Caco-2 (cell line): ENCODE measurements around the gene GRK6. TPM values are rescaled to one million over a fixed set of nuclear protein-coding genes. Genes with fewer than 3 reads are reported as not detected.

Source experiments
- BruUV-seq: library from RNA; stranded (reverse); fragments of 400-500 nt; replicated peaks from 2 replicates; lab custom pipeline; 2021; lab: Mats Ljungman, UMichigan
- CTCF ChIA-PET: fragments of 300-600 bp; sonication (Branson Sonifier 250); formaldehyde crosslinking; loops from one replicate; lab custom pipeline; 2022; ENCODE audit warnings: antibody characterized with exemption; lab: Charles Lee
- POLR2A ChIA-PET: fragments of 300-600 bp; sonication (Branson Sonifier 250); formaldehyde crosslinking; loops from one replicate; lab custom pipeline; 2022; ENCODE audit warnings: antibody characterized with exemption; lab: Charles Lee
- DNase-seq, 2 experiments: peaks; one replicate each; pipeline versions ENCODE4 v3.0.0 to v3.0.0-alpha.2; 2020 to 2022
- H3K27me3 ChIP-seq: replicated peaks from 2 replicates; pipeline ENCODE4 v1.6.0; 2011; ENCODE audit warnings: low read length; ENCODE audit not compliant: control insufficient read depth, insufficient read depth
- H3K36me3 ChIP-seq: 2 replicates; pipeline ENCODE4 v1.5.1; 2011; ENCODE audit warnings: low read length; ENCODE audit not compliant: control insufficient read depth, insufficient read depth
- H3K4me1 ChIP-seq: fragments of 250-450 bp; sonication (Bioruptor Pico); 2 replicates; pipeline ENCODE4 v1.5.1; 2020; ENCODE audit warnings: mild to moderate bottlenecking
- H3K4me3 ChIP-seq: 2 replicates; pipeline ENCODE4 v1.5.1; 2011; ENCODE audit warnings: low read depth, mild to moderate bottlenecking, control low read depth, low read length
- H3K9me3 ChIP-seq: fragments of 250-450 bp; sonication (Bioruptor Pico); 2 replicates; pipeline ENCODE4 v1.5.1; 2020; ENCODE audit warnings: mild to moderate bottlenecking, moderate library complexity
- H3K27ac Mint-ChIP-seq: one replicate; pipeline ENCODE4 v1.8.0; 2022; ENCODE audit warnings: mixed read lengths; ENCODE audit not compliant: unreplicated experiment
- H3K27me3 Mint-ChIP-seq: one replicate; pipeline ENCODE4 v1.8.0; 2022; ENCODE audit warnings: mixed read lengths; ENCODE audit not compliant: insufficient read depth, unreplicated experiment
- H3K36me3 Mint-ChIP-seq: one replicate; pipeline ENCODE4 v1.8.0; 2022; ENCODE audit warnings: mild to moderate bottlenecking, mixed read lengths; ENCODE audit not compliant: insufficient read depth, unreplicated experiment
- H3K4me1 Mint-ChIP-seq: one replicate; pipeline ENCODE4 v1.8.0; 2022; ENCODE audit warnings: low read depth, mixed read lengths; ENCODE audit not compliant: unreplicated experiment
- H3K4me3 Mint-ChIP-seq: one replicate; pipeline ENCODE4 v1.8.0; 2022; ENCODE audit warnings: mild to moderate bottlenecking, moderate library complexity, mixed read lengths; ENCODE audit not compliant: unreplicated experiment
- H3K9me3 Mint-ChIP-seq: one replicate; pipeline ENCODE4 v1.8.0; 2022; ENCODE audit warnings: mixed read lengths; ENCODE audit not compliant: unreplicated experiment
- intact Hi-C: fragments of 100-400 bp; cut with micrococcal nuclease; formaldehyde crosslinking; loops from one replicate; pipeline ENCODE4 v1.10.0; 2022; ENCODE audit not compliant: unreplicated experiment
- total RNA-seq: library from RNA; stranded (reverse); gene quantifications from 2 replicates; pipeline ENCODE4 v1.2.3, GENCODE V29; 2022
- TF ChIP-seq, protein P1 (sequence below), 2 experiments: fragments of 200-600 bp in 1 of 2; IDR thresholded peaks; 1 replicate in 1 of 2; 2 replicates in 1 of 2; pipeline versions ENCODE4 v1.5.1 to v1.8.0; 2011 to 2022; ENCODE audit warnings: antibody characterized with exemption in 1 of 2, control low read depth in 1 of 2, inconsistent platforms in 1 of 2, low read depth in 1 of 2, low read length in 1 of 2, mild to moderate bottlenecking in 1 of 2, moderate library complexity in 1 of 2; ENCODE audit not compliant: insufficient read depth in 1 of 2, severe bottlenecking in 1 of 2, unreplicated experiment in 1 of 2

Gene GRK6
- total RNA-seq, 1 experiment from 2014 or later: 71.9 TPM

DNA sequence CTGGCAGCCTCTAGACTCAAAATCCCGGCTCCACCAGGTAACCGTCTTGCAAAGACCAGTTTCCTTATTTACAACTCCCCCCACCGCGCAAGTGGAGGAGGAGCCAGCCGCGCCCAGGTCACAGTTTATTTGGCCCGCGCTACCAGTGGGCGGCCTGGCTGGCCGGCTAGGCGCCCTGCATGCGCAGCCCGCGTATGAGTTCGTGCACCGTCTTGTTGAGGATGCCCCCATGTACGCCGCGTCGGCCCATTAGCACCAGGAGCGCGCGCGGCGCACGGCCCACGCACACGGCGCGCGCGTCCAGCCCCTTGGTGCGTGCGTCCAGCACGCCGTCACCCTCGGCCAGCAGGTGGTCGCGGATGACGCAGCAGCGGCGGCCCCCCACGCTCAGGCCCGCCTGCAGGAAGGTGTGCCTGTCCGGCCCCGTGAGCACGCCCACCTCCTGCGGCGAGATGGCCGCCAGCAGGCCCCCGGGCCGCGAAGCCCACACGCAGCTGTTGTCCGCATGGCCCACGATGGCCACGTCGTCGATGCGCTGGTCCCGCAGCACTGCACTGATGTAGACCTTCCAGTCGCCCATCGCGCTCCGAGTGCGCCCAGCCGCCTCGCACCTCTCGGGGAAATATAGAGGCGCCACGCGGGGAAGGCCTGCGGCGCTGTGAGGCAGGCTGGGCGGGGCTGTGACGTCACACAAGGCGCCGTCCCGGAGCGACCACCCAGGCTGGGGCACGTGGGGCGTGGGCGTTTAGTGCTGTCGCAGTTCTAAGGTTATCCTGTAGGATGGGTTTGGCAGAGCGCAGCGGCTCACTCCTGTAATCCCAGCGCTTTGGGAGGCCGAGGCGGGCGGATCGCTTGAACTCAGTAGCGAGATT, 26.2 kb upstream of the GRK6 start, which contains the start of gene PFN3:
TSS of gene PFN3 (minus strand) at position 665 of the 872 bp plus-strand sequence. CDS start at position 580, 85 bp downstream.
- Mint-ChIP-seq H3K27me3 (peaks cover under 1% of the 10 kb centered on the region), H3K4me1 (peaks cover 6% of the 10 kb centered on the region)
- BruUV-seq: no TSS peak

DNA sequence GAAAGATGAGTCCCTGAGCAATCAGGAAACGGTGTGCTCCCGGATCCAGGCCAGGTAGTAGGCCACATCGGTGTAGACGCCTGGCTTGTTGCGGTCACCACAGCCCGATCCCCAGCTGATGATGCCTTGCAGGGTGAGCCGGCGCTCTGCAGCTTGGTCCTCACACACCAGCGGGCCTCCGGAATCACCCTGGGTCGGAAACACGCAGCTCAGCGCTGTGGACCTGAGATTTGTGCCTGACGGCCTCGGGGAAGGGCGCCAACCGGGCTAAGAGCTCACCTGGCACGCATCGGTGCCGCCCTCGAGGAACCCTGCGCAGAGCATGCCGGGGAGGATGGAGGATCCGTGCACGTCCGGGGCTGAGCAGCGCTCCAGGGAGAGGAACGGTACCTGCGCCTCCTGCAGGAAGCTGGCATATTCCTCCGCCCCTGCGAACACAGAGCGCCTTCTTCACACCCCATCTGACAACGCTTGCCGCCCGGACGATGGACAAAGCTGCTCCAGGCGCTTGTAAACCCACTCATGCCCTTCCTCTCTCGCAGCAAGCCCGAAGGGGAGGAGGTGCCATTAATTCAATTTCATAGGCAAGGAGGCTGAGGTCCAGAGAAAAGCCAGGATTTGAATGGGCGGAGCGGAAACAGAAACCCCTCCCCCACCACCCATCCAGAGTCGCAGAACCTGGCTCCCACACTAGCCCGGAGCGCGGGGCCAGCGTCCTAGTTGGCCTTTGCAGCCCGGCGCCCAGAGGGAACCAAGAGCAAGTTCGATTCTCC, 24.0 kb upstream of the GRK6 start:
- H3K27ac Mint-ChIP-seq: peak overlapping the region; percentile 50
- Histone ChIP-seq H3K4me1 (peaks cover 6% of the 10 kb centered on the region), H3K27me3 (no peaks in the 10 kb centered on the region), H3K4me3 (peak overlapping the region; percentile 88), H3K36me3 (no peaks in the 10 kb centered on the region), H3K9me3 (no peaks in the 10 kb centered on the region)
- TF ChIP-seq, protein P1, sequence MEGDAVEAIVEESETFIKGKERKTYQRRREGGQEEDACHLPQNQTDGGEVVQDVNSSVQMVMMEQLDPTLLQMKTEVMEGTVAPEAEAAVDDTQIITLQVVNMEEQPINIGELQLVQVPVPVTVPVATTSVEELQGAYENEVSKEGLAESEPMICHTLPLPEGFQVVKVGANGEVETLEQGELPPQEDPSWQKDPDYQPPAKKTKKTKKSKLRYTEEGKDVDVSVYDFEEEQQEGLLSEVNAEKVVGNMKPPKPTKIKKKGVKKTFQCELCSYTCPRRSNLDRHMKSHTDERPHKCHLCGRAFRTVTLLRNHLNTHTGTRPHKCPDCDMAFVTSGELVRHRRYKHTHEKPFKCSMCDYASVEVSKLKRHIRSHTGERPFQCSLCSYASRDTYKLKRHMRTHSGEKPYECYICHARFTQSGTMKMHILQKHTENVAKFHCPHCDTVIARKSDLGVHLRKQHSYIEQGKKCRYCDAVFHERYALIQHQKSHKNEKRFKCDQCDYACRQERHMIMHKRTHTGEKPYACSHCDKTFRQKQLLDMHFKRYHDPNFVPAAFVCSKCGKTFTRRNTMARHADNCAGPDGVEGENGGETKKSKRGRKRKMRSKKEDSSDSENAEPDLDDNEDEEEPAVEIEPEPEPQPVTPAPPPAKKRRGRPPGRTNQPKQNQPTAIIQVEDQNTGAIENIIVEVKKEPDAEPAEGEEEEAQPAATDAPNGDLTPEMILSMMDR (IDR thresholded peaks at IDR 0.05; ENCODE audit: insufficient read depth in 1 of 2, low read depth in 1 of 2, low read length in 1 of 2, severe bottlenecking in 1 of 2, unreplicated experiment in 1 of 2): peak; percentile 56 to 87
- H3K27me3 Mint-ChIP-seq: no peaks in the 10 kb centered on the region
- H3K4me3 Mint-ChIP-seq: peak overlapping the region; percentile 93
- peaks cover 6% of the 10 kb centered on the region for H3K36me3 Mint-ChIP-seq
- ChIA-PET CTCF (interaction anchor here (0.6 to 5.1 kb wide), 21 partner anchors 10 to 315 kb away, joined by 3 to 148 read pairs (median 8); partner anchors contain the start of genes FGFR4, GRK6, PDLIM7 and PRR7), POLR2A (interaction anchor here (0.8 to 3.6 kb wide), 9 partner anchors 12 to 90 kb away, joined by 3 to 32 read pairs (median 6); partner anchors contain the start of genes GRK6 and LMAN2)
- peaks cover 6% of the 10 kb centered on the region for H3K4me1 Mint-ChIP-seq
- peak; percentile 91 to 92 for DNase-seq
- intact Hi-C loops: loop anchor here (1.0 to 2.0 kb wide), 3 partner anchors 12 to 94 kb away; partner anchors contain the start of gene PDLIM7
- no peaks in the 10 kb centered on the region for H3K9me3 Mint-ChIP-seq
- TSS peak; percentile 29 for BruUV-seq

More for the DNA sequence above, 26.2 kb upstream of the GRK6 start, which contains the start of gene PFN3:
- Mint-ChIP-seq H3K27ac (no peak within 1 kb of the TSS), H3K36me3 (peaks cover 6% of the 10 kb centered on the region), H3K4me3 (no peak within 1 kb of the TSS), H3K9me3 (no peaks in the 10 kb centered on the region)
- TF ChIP-seq, protein P1 (IDR thresholded peaks at IDR 0.05; ENCODE audit: insufficient read depth in 1 of 2, low read depth in 1 of 2, low read length in 1 of 2, severe bottlenecking in 1 of 2, unreplicated experiment in 1 of 2): no peak
- ChIA-PET POLR2A (no interaction called here), CTCF (interaction anchor here (0.7 to 5.1 kb wide), 2 partner anchors 10 to 26 kb away, joined by 3 to 148 read pairs; no protein-coding TSS in a partner anchor)
- intact Hi-C loops: no loop called here
- Histone ChIP-seq H3K9me3 (no peaks in the 10 kb centered on the region), H3K4me1 (peaks cover 6% of the 10 kb centered on the region), H3K27me3 (no peaks in the 10 kb centered on the region), H3K4me3 (no peak within 1 kb of the TSS), H3K36me3 (no peaks in the 10 kb centered on the region)
- DNase-seq: no peak
